K562 (cell line): ENCODE results near the gene KCNB1. TPM values are rescaled to one million over a fixed set of nuclear protein-coding genes. Genes with fewer than 3 reads are reported as not detected.

Experiments used
- ATAC-seq: fragments of 200-7000 bp; cut with Tn5 transposase; 3 replicates; pipeline ENCODE4 v1.9.1; 2020; ENCODE audit warnings: moderate library complexity
- BruUV-seq: library from RNA; stranded (reverse); fragments of 400-500 nt; replicated peaks from 2 replicates; lab custom pipeline; 2021; lab: Mats Ljungman, UMichigan
- CTCF ChIA-PET: fragments of 300-600 bp; formaldehyde crosslinking; extraction: SDS; loops from one replicate; lab custom pipeline; 2021; ENCODE audit warnings: low intra/inter-chr PET ratio; lab: Yijun Ruan, JAX
- POLR2A ChIA-PET: fragments of 300-600, 350-650 bp; sonication (Branson Sonifier 250); formaldehyde crosslinking; extraction: SDS; loops from one replicate; lab custom pipeline; 2021; ENCODE audit warnings: antibody characterized with exemption, inconsistent platforms; lab: Yijun Ruan, JAX
- DNase-seq, 4 experiments: peaks; one replicate each; pipeline versions ENCODE4 v3.0.0 to v3.0.0-alpha.2; 2011 to 2018; ENCODE audit warnings: low spot score in 3 of 4, mixed read lengths in 3 of 4; ENCODE audit errors: extremely low read depth in 1 of 4
- FAIRE-seq: peaks from 2 replicates; lab custom pipeline; 2011; peaks lifted over from hg19 to GRCh38; lab: Jason Lieb, UNC
- H2AFZ ChIP-seq: 2 replicates; pipeline ENCODE4 v1.6.0; 2011; ENCODE audit warnings: low read depth, low read length, control low read depth, inconsistent platforms
- H3K27ac ChIP-seq: fragments of 200-600 bp; 3 replicates; pipeline ENCODE4 v1.8.0; 2011; ENCODE audit warnings: low read depth, mild to moderate bottlenecking, control low read depth, inconsistent platforms, low read length, moderate library complexity, mixed read lengths; ENCODE audit errors: extremely low read depth
- H3K27me3 ChIP-seq, 2 experiments: fragments of 300-600 bp in 1 of 2; 2 replicates in 1 of 2; 3 replicates in 1 of 2; pipeline versions ENCODE4 v1.6.0 to v1.8.0; 2011; ENCODE audit warnings: inconsistent platforms in 2 of 2, low read length in 2 of 2, mild to moderate bottlenecking in 1 of 2, mixed read lengths in 1 of 2, moderate library complexity in 1 of 2; ENCODE audit not compliant: control insufficient read depth in 2 of 2, insufficient read depth in 2 of 2
- H3K36me3 ChIP-seq: fragments of 300-600 bp; 3 replicates; pipeline ENCODE4 v1.8.0; 2011; ENCODE audit warnings: mild to moderate bottlenecking, low read length, inconsistent platforms; ENCODE audit not compliant: control insufficient read depth, insufficient read depth
- H3K4me1 ChIP-seq, 2 experiments: fragments of 200-600 bp in 1 of 2; replicated peaks in 1 of 2; 2 replicates in 1 of 2; 3 replicates in 1 of 2; pipeline versions ENCODE4 v1.5.1 to v1.8.0; 2011; ENCODE audit warnings: inconsistent platforms in 2 of 2, low read length in 2 of 2, mild to moderate bottlenecking in 1 of 2, mixed read lengths in 1 of 2, moderate library complexity in 1 of 2; ENCODE audit not compliant: control insufficient read depth in 2 of 2, insufficient read depth in 2 of 2
- H3K4me2 ChIP-seq: 2 replicates; pipeline ENCODE4 v1.6.1; 2011; ENCODE audit warnings: low read length, control low read depth, inconsistent platforms, mixed read lengths; ENCODE audit not compliant: insufficient read depth
- H3K4me3 ChIP-seq: fragments of 200-600 bp; sonication (generic), shearing (Covaris generic); 2 replicates; pipeline ENCODE4 v1.5.1; 2016; ENCODE audit warnings: control low read depth, inconsistent platforms
- H3K79me2 ChIP-seq: fragments of 200-600 bp; 3 replicates; pipeline ENCODE4 v1.8.0; 2011; ENCODE audit warnings: low read length, inconsistent platforms; ENCODE audit not compliant: control insufficient read depth, insufficient read depth
- H3K9ac ChIP-seq, 2 experiments: 2 replicates each; pipeline versions ENCODE4 v1.6.0 to v1.6.1; 2011; ENCODE audit warnings: low read depth in 2 of 2, low read length in 2 of 2, control low read depth in 1 of 2, inconsistent platforms in 1 of 2, mild to moderate bottlenecking in 1 of 2, mixed read lengths in 1 of 2; ENCODE audit not compliant: insufficient read depth in 1 of 2
- H3K9me1 ChIP-seq: one replicate; pipeline ENCODE4 v1.6.0; 2011; ENCODE audit warnings: inconsistent platforms, mild to moderate bottlenecking, low read length, moderate library complexity; ENCODE audit not compliant: control insufficient read depth, insufficient read depth
- H3K9me3 ChIP-seq: replicated peaks from 2 replicates; pipeline ENCODE4 v1.5.1; 2011; ENCODE audit warnings: low read depth, low read length, inconsistent platforms; ENCODE audit not compliant: control insufficient read depth, insufficient read depth
- H4K20me1 ChIP-seq: replicated peaks from 2 replicates; pipeline ENCODE4 v1.6.1; 2011; ENCODE audit warnings: low read length, inconsistent platforms, mixed read lengths; ENCODE audit not compliant: control insufficient read depth, insufficient read depth
- DMBX1 ChIP-seq: fragments of 250-450 bp; sonication (Bioruptor Pico); IDR thresholded peaks from 2 replicates; pipeline ENCODE4 v1.8.0; 2022; ENCODE audit warnings: inconsistent platforms, mild to moderate bottlenecking, moderate library complexity, borderline replicate concordance
- EZH2 ChIP-seq: IDR thresholded peaks from 2 replicates; pipeline ENCODE4 v1.6.1; 2012; ENCODE audit warnings: low read depth, mild to moderate bottlenecking, inconsistent platforms, low read length, borderline replicate concordance
- MIER1 ChIP-seq: fragments of 450-650 bp; IDR thresholded peaks from 2 replicates; pipeline ENCODE4 v1.6.1; 2016; ENCODE audit warnings: antibody characterized with exemption, mild to moderate bottlenecking, low read depth
- MTA1 ChIP-seq: fragments of 450-650 bp; IDR thresholded peaks from 2 replicates; pipeline ENCODE4 v1.6.1; 2017; ENCODE audit warnings: borderline replicate concordance
- SPI1 ChIP-seq: IDR thresholded peaks from 2 replicates; pipeline ENCODE4 v1.6.1; 2011; ENCODE audit warnings: low read depth, low read length, control low read depth, borderline replicate concordance
- ZNF644 ChIP-seq: fragments of 200-800 bp; sonication (Bioruptor generic); IDR thresholded peaks from 2 replicates; pipeline ENCODE4 v1.6.1; 2016; ENCODE audit warnings: low read depth, missing genetic modification characterization, missing compliant biosample characterization
- WGBS: fragments of 100-300 bp; shearing (Covaris generic); methylation state at CpG from one replicate; pipeline ENCODE4 v1.1.6; 2016; ENCODE audit warnings: low coverage, mixed read lengths; ENCODE audit not compliant: insufficient coverage; ENCODE audit errors: missing lambda C conversion rate; 5-methylcytosine and 5-hydroxymethylcytosine counted together
- in situ Hi-C: fragments of 300-500 bp; cut with MboI; formaldehyde crosslinking; loops from 4 replicates; pipeline ENCODE4 v1.15.0; 2018; ENCODE audit warnings: inconsistent platforms, mixed read lengths
- intact Hi-C: fragments of 100-400 bp; cut with micrococcal nuclease; formaldehyde crosslinking; loops from 2 replicates; pipeline ENCODE4 v1.14.2; 2022
- polyA plus RNA-seq, 8 experiments: library from polyadenylated mRNA; depleted of rRNA in 4 of 8; stranded (reverse) in 5 of 8; unstranded in 3 of 8; fragments of >200 nt; fragmentation: Nextera tagmentation in 2 of 8; fragmentation: Illumina TruSeq in 1 of 8; extraction: Ambion mirVana in 2 of 8; extraction: Trizol in 1 of 8; gene quantifications; 2 replicates each; pipeline versions ENCODE4 v1.2.1 to v1.2.3, GENCODE V29; 2011 to 2014; ENCODE audit warnings: inconsistent platforms in 1 of 8, missing spikeins in 1 of 8
- total RNA-seq, 7 experiments: library from RNA; depleted of rRNA in 6 of 7; stranded (reverse); fragments of >200 nt in 6 of 7; fragmentation: Illumina TruSeq in 2 of 7; extraction: Trizol in 2 of 7; gene quantifications; 2 replicates each; pipeline versions ENCODE4 v1.2.1 to v1.2.3, GENCODE V29; 2011 to 2021; ENCODE audit warnings: low replicate concordance in 1 of 7
- TF ChIP-seq, protein P1 (sequence below): fragments of 450-650 bp; IDR thresholded peaks from 2 replicates; pipeline ENCODE4 v1.6.1; 2016; ENCODE audit warnings: low read depth
- TF ChIP-seq, protein P2 (sequence below): sonication (generic); formaldehyde crosslinking; IDR thresholded peaks from 2 replicates; pipeline ENCODE4 v1.8.1; 2023; ENCODE audit warnings: mild to moderate bottlenecking, missing genetic modification reagents
- TF ChIP-seq, protein P3 (sequence below): IDR thresholded peaks from 2 replicates; pipeline ENCODE4 v1.6.1; 2016; ENCODE audit warnings: missing genetic modification characterization, missing compliant biosample characterization

KCNB1 gene
- total and polyA plus RNA-seq, 9 of the 15 experiments (the other 6 are each of a cell fraction or from before 2014, with no cell fraction given) = 0.01 to 0.06 TPM; not detected in 7

DNA sequence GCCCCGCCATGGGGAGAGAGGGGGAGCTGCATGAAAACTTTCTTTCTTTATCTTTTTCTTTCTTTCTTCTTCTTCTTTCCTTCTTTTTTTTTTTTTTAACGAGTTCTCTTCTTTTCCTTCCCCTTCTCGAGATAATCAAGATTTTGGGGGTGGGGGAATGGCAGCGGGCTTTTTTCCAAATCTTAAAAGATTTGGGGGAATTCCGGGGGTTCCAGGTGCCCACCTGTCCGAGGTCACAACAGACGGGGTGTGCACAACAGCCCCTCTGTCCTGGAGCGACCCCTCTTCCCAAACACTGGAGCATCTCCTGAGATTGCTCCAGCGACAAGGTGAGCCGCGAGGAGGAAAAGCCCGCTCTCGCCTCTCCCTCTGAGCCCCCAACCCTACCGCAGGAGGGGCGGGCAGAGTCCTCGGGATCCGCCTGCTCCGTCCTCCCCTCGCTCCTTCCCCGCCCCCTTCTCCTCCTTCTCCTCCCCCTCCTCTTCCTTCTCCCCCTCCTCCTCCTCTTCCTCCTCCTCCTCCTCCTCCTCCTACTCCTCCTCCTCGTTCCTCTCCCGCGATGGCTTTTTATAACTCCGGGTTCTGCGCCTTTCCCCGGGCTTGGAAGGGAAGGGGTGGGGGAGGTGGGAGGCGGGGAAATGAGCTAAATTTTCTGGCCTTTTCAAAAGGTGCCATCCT lies 689 bp upstream of the KCNB1 start:
- H3K27me3 ChIP-seq = peaks cover 2 to 17% of the 10 kb centered on the region in 2 experiments; a peak in 2 of 5 replicates
- BruUV-seq = no TSS peak
- H4K20me1 ChIP-seq = no peaks in the 10 kb centered on the region
- no peak overlapping the region for H3K4me3 ChIP-seq
- DNase-seq (no peak), ATAC-seq (no peak), FAIRE-seq (no peak)
- no peak overlapping the region for H3K27ac ChIP-seq
- WGBS = 9% methylated on average over 14 of the region's 27 CpGs
- POLR2A ChIA-PET = no interaction called here
- no peaks in the 10 kb centered on the region for H3K79me2 ChIP-seq
- no peaks in the 10 kb centered on the region for H3K9me3 ChIP-seq
- CTCF ChIA-PET = interaction anchor here (0.7 to 3.5 kb wide), 3 partner anchors 98 to 149 kb away, joined by 3 to 40 read pairs (median 9); no protein-coding TSS in a partner anchor
- no peaks in the 10 kb centered on the region for H3K9me1 ChIP-seq
- intact Hi-C loops (no loop called here), in situ Hi-C loops (no loop called here)
- H3K9ac ChIP-seq = no peak overlapping the region
- H3K4me2 ChIP-seq = no peak overlapping the region
- peaks cover 0 to 16% of the 10 kb centered on the region in 2 experiments; a peak in 2 of 5 replicates for H3K4me1 ChIP-seq
- no peak overlapping the region for H2AFZ ChIP-seq
- no peaks in the 10 kb centered on the region for H3K36me3 ChIP-seq
- TF ChIP-seq EZH2 (no peak), ZNF644 (tag) (no peak), DMBX1 (CRISPR knock-in tag) (0 out of 2 replicates have a peak, but pooled peaks have one; percentile 6), MTA1 (no peak), MIER1 (peak; percentile 4), SPI1 (no peak)
- TF ChIP-seq, protein P1, sequence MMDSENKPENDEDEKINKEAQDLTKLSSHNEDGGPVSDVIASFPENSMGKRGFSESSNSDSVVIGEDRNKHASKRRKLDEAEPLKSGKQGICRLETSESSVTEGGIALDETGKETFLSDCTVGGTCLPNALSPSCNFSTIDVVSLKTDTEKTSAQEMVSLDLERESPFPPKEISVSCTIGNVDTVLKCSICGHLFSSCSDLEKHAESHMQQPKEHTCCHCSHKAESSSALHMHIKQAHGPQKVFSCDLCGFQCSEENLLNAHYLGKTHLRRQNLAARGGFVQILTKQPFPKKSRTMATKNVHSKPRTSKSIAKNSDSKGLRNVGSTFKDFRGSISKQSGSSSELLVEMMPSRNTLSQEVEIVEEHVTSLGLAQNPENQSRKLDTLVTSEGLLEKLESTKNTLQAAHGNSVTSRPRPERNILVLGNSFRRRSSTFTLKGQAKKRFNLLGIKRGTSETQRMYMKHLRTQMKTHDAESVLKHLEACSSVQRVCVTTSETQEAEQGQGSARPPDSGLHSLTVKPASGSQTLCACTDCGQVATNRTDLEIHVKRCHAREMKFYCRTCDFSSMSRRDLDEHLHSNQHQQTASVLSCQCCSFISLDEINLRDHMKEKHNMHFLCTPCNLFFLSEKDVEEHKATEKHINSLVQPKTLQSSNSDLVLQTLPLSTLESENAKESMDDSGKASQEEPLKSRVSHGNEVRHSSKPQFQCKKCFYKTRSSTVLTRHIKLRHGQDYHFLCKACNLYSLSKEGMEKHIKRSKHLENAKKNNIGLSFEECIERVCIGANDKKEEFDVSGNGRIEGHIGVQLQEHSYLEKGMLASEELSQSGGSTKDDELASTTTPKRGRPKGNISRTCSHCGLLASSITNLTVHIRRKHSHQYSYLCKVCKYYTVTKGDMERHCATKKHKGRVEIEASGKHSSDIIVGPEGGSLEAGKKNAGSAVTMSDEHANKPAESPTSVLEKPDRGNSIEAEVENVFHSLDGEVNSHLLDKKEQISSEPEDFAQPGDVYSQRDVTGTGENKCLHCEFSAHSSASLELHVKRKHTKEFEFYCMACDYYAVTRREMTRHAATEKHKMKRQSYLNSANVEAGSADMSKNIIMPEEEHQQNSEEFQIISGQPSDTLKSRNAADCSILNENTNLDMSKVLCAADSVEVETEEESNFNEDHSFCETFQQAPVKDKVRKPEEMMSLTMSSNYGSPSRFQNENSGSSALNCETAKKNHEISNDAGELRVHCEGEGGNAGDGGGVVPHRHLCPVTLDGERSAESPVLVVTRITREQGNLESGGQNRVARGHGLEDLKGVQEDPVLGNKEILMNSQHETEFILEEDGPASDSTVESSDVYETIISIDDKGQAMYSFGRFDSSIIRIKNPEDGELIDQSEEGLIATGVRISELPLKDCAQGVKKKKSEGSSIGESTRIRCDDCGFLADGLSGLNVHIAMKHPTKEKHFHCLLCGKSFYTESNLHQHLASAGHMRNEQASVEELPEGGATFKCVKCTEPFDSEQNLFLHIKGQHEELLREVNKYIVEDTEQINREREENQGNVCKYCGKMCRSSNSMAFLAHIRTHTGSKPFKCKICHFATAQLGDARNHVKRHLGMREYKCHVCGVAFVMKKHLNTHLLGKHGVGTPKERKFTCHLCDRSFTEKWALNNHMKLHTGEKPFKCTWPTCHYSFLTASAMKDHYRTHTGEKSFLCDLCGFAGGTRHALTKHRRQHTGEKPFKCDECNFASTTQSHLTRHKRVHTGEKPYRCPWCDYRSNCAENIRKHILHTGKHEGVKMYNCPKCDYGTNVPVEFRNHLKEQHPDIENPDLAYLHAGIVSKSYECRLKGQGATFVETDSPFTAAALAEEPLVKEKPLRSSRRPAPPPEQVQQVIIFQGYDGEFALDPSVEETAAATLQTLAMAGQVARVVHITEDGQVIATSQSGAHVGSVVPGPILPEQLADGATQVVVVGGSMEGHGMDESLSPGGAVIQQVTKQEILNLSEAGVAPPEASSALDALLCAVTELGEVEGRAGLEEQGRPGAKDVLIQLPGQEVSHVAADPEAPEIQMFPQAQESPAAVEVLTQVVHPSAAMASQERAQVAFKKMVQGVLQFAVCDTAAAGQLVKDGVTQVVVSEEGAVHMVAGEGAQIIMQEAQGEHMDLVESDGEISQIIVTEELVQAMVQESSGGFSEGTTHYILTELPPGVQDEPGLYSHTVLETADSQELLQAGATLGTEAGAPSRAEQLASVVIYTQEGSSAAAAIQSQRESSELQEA = no peak
- TF ChIP-seq, protein P2, sequence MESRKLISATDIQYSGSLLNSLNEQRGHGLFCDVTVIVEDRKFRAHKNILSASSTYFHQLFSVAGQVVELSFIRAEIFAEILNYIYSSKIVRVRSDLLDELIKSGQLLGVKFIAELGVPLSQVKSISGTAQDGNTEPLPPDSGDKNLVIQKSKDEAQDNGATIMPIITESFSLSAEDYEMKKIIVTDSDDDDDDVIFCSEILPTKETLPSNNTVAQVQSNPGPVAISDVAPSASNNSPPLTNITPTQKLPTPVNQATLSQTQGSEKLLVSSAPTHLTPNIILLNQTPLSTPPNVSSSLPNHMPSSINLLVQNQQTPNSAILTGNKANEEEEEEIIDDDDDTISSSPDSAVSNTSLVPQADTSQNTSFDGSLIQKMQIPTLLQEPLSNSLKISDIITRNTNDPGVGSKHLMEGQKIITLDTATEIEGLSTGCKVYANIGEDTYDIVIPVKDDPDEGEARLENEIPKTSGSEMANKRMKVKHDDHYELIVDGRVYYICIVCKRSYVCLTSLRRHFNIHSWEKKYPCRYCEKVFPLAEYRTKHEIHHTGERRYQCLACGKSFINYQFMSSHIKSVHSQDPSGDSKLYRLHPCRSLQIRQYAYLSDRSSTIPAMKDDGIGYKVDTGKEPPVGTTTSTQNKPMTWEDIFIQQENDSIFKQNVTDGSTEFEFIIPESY (CRISPR knock-in tag) = 0 out of 2 replicates have a peak, but pooled peaks have one; percentile 1
- TF ChIP-seq, protein P3, sequence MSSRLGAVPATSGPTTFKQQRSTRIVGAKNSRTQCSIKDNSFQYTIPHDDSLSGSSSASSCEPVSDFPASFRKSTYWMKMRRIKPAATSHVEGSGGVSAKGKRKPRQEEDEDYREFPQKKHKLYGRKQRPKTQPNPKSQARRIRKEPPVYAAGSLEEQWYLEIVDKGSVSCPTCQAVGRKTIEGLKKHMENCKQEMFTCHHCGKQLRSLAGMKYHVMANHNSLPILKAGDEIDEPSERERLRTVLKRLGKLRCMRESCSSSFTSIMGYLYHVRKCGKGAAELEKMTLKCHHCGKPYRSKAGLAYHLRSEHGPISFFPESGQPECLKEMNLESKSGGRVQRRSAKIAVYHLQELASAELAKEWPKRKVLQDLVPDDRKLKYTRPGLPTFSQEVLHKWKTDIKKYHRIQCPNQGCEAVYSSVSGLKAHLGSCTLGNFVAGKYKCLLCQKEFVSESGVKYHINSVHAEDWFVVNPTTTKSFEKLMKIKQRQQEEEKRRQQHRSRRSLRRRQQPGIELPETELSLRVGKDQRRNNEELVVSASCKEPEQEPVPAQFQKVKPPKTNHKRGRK = 0 out of 2 replicates have a peak, but pooled peaks have one; percentile 22
